HuH-7.5 (cell line): Measurements from ENCODE around the gene ANKMY1.
"Not testable (repeated sequence)": the region's sequence is repeated elsewhere in the genome, so short reads cannot be mapped to it uniquely, and the experiment has no call there.

Source experiments
- DNase-seq: peaks from one replicate; pipeline ENCODE4 v3.0.0; 2011; ENCODE audit warnings: low spot score

Gene ANKMY1

GRCh38 chr2:240568678-240569522 lies 11.1 kb upstream of the ANKMY1 start:
- no peak for DNase-seq

GRCh38 chr2:240567872-240568677 lies 10.3 kb upstream of the ANKMY1 start, which contains the start of gene RNPEPL1:
RNPEPL1 (plus strand) TSS chr2:240568484; CDS start chr2:240568587, 103 bp downstream.
- peak; percentile 64 for DNase-seq

DNA sequence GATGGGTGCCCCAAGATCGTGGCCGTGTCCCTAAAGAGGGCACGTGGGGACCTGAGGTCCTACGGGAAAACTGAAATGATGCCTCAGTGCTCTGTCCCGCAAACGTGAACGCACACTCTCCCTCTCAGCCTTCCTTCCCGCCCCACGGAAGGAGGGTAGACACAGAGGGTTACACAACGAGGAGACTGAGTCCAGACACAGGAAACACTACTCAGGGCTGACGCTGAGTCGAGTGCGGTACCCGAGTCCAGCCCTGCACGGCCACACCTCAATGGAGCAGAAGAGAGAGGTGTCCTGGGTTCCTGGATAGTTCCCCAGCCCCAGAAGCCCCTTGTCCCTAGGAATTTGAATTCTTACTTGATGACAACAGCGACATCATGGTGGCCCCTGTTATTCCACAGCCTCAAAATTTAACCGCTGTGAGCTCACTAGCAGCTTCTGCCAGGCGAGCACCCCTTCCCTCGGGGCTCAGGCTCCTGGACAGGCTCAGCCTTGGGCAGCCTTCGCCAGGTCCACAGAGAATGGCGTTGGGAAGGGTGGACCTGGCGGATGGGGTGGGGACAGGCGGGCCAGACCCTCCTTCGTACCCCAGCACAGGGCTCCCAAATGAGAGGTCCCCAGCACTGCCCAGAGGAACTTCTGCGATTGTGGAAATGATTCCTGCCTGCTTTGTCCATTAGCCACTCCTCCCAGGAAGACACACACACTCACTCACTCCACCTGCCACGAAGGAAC lies 9.5 kb upstream of the ANKMY1 start:
- no peak for DNase-seq

GRCh38 chr2:240566203-240567136 lies 8.7 kb upstream of the ANKMY1 start:
- peak; percentile 76 for DNase-seq

- DNase-seq: no peak
These were observed 7.8 kb upstream of the ANKMY1 start for GRCh38 chr2:240565333-240566202.

DNA sequence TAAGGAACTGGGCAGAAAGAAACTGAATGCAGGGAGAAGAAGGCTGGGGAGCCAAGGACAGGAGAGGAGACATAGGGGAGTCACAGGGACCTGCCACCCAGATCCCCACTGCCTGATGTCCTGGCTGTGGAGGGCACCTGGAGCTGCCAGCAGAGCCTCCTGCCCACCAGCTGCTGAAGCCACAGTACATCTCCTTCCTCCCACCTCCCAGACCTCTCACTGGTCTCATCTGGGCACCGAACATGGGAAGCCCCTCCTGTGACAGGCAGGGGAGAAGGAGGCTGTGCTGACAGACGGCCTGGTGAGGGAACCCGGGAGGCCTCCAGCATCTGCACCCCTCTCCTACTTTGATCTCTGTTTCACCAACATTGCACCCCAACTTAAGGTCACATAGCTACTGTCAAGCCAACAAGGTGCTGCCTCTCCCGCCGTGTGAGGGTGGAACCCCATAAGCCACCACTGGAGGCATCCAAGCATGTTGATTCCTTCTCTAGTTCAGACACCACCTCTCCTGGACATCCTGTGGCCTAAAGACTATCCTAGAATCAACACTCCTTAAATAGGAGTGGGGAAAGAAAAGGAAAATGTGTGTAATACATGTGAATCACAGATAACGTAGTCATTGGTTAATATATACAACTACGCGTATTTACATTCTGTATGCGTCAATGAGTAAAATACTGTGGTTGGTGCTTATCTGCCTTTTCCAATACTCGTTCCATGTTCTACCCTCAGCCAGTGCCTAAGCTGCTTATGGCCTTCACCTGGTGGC lies 7.0 kb upstream of the ANKMY1 start:
- DNase-seq: no peak

DNA sequence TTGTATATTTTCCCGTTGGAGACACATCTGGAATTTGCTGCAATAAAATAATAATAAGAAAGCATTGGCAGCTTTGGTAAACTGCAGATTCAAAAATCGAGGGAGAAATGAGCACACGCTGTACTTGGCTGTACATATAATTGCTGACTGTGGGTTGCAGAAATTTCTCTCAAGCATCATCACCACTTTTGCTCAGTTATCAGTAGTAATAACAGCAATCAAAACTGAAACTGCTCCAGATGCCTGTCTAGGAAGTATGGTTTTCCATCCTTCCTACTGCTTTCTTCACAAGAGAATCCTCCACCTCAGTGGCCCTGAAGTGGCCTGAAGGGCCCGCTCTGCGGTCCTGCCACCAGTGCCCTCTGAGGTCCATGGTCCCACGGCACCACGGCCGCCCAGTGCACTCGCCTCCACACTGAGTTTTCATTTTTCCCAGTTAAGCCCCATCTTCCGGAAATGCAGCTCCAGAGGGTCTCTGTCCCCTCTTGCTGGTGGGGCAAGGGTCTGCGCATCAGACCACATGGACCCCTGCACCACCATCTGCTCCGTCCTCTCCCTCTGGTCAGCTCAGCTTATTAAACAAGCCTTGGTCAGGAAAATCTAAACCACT lies 6.3 kb upstream of the ANKMY1 start:
- DNase-seq: no peak

DNA sequence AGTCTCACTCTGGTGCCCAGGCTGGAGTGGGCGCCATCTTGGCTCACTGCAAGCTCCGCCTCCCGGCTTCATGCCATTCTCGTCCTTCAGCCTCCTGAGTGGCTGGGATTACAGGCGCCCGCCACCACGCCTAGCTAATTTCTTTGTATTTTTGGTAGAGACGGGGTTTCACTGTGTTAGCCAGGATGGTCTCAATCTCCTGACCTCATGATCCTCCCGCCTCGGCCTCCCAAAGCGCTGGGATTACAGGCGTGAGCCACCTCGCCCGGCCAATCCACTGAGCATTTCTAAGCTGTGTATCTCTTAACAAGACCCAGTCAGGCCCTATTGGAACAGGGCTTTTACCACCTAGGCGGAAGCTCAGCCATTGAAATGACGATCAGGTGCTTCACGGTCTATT lies 5.4 kb upstream of the ANKMY1 start:
- not testable (repeated sequence) for DNase-seq

GRCh38 chr2:240561325-240561971 lies 3.7 kb upstream of the ANKMY1 start:
- no peak for DNase-seq

DNA sequence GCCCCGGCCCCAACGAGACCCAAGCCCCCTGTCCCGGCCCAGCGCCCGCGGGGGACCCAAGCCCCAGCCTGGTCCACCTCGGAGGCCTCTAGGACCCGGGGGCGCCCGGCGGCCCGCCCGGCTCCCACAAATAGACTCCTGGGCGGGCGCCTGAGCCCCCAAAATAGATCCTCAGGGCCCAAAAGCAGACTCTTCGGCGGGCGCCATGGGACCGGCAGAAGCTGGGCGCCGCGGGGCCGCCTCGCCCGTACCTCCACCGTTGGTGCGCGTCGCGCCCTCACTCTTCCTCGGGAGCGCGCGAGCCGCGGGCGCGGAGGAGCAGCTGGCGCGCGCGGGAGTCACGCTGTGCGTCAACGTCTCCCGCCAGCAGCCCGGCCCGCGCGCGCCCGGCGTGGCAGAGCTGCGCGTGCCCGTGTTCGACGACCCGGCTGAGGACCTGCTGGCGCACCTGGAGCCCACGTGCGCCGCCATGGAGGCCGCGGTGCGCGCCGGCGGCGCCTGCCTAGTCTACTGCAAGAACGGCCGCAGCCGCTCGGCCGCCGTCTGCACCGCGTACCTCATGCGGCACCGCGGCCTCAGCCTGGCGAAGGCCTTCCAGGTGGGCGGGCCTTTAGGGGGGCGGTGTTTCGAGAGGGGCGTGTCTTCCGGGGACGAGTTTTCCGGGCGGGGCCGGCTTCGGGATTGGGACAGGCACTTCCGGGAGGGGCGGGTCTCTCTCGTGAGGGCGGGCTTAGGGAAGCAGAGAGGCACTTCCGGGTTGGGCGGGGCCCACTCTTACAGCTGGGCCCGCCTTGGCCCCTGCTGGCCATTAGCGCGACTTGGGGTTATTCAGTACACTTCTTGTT lies 2.9 kb upstream of the ANKMY1 start:
- peak; percentile 92 for DNase-seq

DNA sequence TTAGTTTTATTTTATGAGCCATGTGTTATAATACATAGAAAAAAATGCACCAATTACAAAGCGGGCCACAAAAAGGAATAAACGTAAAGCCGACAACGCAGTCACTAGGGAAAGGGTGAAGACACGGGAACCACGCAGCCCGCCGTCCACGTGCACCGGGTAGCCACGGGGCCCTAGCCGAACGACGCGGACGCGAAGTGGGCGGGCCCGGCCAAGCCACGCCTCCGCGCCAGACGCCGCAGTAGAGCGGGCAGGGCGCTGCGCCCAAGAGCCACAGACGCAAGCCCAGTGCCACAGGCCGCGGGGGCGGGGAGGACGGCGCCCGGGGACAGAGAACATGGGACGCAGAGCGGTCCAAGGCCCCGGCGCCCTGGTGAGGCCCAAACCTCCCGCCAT lies 2.3 kb upstream of the ANKMY1 start, which contains the start of gene DUSP28:
DUSP28 (plus strand) TSS at position 274 of the 396 bp plus-strand sequence. CDS start 328 bp downstream, outside the sequence.
- peak; percentile 97 for DNase-seq

- no peak for DNase-seq
These were observed 1.5 kb upstream of the ANKMY1 start for GRCh38 chr2:240559286-240559685.

GRCh38 chr2:240558236-240558761 lies 511 bp upstream of the ANKMY1 start:
- DNase-seq: no peak

DNA sequence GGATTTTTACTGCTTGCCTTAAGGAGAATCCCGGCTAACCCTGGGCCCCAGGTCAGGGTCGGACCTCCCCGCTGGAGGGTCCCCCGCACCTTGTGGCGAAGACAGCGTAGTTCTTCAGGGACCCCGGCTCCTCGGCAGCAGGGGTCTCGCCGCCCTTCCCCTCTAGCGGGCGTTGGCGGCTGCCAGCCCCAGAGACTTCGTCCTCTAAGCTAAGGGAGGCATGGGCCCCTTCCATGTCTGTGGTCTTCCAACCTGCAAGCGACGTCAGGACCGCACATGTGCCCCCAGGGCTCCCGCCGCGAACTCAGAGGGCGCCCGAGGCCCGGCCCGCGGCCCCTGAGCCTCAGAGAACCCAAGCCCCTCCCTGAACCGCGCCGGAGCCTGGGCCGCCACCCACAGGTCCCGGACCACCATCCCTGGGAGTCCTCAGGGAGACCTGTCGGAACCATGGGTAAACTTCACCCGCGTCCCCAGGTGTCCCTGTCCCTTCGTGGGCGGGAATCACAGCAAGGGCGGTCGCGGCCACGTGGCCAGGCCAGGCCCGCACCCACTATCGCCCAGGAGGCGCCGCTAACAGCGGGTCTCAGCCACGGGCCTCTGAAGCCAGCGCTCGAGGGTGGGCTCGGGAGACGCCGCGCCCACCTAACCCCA lies 562 bp downstream of the ANKMY1 start:
- DNase-seq: no peak

GRCh38 chr2:240556553-240557100 lies 1.2 kb downstream of the ANKMY1 start:
- DNase-seq: peak; percentile 79

GRCh38 chr2:240555541-240556250 lies 2.1 kb downstream of the ANKMY1 start:
- DNase-seq: no peak
